Activated CD4-positive, alpha-beta memory T cell treated with anti-CD3 and anti-CD28 coated beads for 36 hours (primary cell): ENCODE data around the gene TREML4. TPM values are rescaled to one million over a fixed set of nuclear protein-coding genes. Genes with fewer than 3 reads are reported as not detected.
"Not testable (repeated sequence)": the region's sequence is repeated elsewhere in the genome, so short reads cannot be mapped to it uniquely, and the experiment has no call there.

Experiments
- CTCF ChIA-PET: fragments of 350-600 bp; sonication (Branson Sonifier 250); formaldehyde crosslinking; loops from one replicate; lab custom pipeline; 2021; ENCODE audit warnings: antibody characterized with exemption, inconsistent platforms; lab: Charles Lee
- POLR2A ChIA-PET: fragments of 350-600 bp; sonication (Branson Sonifier 250); formaldehyde crosslinking; loops from one replicate; lab custom pipeline; 2021; ENCODE audit warnings: antibody characterized with exemption; lab: Charles Lee
- DNase-seq: peaks from one replicate; pipeline ENCODE4 v3.0.0-alpha.2; 2020
- H3K27ac Mint-ChIP-seq: one replicate; pipeline ENCODE4 v1.8.0; 2021; ENCODE audit warnings: mixed read lengths
- H3K27me3 Mint-ChIP-seq: one replicate; pipeline ENCODE4 v1.8.0; 2021; ENCODE audit warnings: mixed read lengths
- H3K36me3 Mint-ChIP-seq: one replicate; pipeline ENCODE4 v1.8.0; 2021; ENCODE audit warnings: mixed read lengths
- H3K4me1 Mint-ChIP-seq: one replicate; pipeline ENCODE4 v1.8.0; 2021; ENCODE audit warnings: low read depth, mixed read lengths
- H3K4me3 Mint-ChIP-seq: one replicate; pipeline ENCODE4 v1.8.0; 2021; ENCODE audit warnings: mild to moderate bottlenecking, mixed read lengths
- H3K9me3 Mint-ChIP-seq: one replicate; pipeline ENCODE4 v1.8.0; 2021; ENCODE audit warnings: mixed read lengths
- intact Hi-C: fragments of 100-400 bp; cut with micrococcal nuclease; formaldehyde crosslinking; loops from one replicate; pipeline ENCODE4 v1.15.1; 2023
- total RNA-seq, 2 experiments: library from RNA; stranded (reverse); gene quantifications; one replicate each; pipeline ENCODE4 v1.2.3, GENCODE V29; 2021

The TREML4 gene
- total RNA-seq, 2 experiments from 2014 or later: not detected

DNA sequence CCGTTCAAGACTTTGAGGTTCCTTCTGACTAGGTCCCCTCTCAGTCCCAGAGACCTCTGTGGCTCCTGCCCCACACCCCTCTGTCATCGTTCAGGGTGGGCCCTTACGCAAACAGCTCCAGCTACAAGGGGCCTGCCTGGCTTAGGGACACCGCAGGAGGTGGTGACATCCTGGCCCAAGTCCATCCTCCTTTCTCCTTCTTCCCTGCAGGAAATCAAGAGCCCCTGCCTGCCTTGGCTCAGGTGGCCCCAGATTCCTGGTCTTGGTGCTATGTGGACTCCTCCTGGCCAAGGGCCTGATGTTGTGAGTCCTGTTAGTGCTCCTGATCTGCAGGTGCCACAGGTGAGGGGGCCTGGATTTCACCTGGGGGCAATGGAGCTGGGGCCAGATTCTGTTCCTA is 8.1 kb downstream of the TREML4 start:
- DNase-seq: no peak
- ChIA-PET POLR2A (no interaction called here), CTCF (no interaction called here)
- intact Hi-C loops: no loop called here
- Mint-ChIP-seq H3K4me1 (no peaks in the 10 kb centered on the region), H3K27me3 (peaks cover 13% of the 10 kb centered on the region), H3K4me3 (no peak overlapping the region), H3K9me3 (no peaks in the 10 kb centered on the region), H3K27ac (no peak overlapping the region), H3K36me3 (no peaks in the 10 kb centered on the region)

DNA sequence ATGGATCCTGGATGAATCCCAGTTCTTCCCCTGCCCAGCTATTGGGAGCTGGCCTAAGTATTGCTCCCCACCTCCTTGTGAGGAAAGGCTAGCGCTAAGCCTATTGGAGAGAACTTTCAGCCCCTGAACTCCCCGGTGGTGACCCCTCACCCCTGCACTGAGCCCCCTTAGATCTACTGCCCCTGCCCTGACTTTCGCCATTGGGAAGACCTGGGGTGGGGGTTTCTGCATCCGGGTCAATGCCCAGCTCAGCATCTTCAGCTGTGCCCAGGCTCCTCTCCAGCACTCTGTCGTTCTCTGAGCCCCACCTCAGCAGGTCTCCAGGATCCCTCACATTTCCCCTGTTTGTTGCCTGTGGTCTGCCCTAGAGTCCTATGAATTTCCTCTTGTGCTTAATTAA is 9.0 kb downstream of the TREML4 start:
- no peaks in the 10 kb centered on the region for H3K36me3 Mint-ChIP-seq
- CTCF ChIA-PET: no interaction called here
- no peaks in the 10 kb centered on the region for H3K4me1 Mint-ChIP-seq
- H3K9me3 Mint-ChIP-seq: no peaks in the 10 kb centered on the region
- H3K27ac Mint-ChIP-seq: no peak overlapping the region
- H3K27me3 Mint-ChIP-seq: peaks cover 13% of the 10 kb centered on the region
- H3K4me3 Mint-ChIP-seq: no peak overlapping the region
- intact Hi-C loops: no loop called here
- DNase-seq: no peak
- POLR2A ChIA-PET: no interaction called here

DNA sequence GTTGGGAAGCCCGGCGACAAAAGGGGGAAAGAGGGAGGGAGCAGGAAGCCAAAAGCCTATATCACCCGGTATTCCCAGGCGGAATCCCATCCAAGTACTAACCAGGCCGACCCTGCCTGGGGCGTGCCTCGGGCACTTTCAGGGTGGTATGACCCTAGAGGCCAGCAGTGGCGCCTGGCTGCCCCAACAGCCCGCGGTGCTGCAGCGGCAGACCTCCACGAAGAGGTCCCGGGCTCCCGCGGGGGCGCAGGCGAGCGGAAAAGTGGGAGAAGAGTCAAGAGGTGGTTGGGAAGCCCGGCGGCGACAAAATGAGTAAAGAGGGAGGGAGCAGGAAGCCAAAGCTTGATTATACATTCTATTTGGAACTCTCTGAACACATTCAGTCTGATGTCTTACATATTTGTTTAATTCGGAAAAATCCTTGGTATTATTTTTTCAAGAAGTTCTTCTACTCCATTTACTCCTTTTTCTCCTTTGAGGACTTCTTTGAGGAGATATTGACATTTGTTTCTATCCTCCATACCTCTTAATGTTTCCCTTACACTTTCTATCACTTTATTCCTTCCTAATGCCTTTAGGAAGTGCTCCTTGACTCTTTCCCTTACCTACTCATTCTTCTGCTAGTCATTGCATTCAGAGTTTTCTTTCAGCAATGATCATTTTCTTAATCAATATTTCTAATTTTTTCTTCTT is 11.5 kb downstream of the TREML4 start:
- no peak for DNase-seq
- ChIA-PET POLR2A (no interaction called here), CTCF (no interaction called here)
- Mint-ChIP-seq H3K4me1 (no peaks in the 10 kb centered on the region), H3K27me3 (peaks cover 13% of the 10 kb centered on the region), H3K27ac (no peak overlapping the region), H3K4me3 (no peak overlapping the region), H3K36me3 (no peaks in the 10 kb centered on the region), H3K9me3 (no peaks in the 10 kb centered on the region)
- intact Hi-C loops: no loop called here

DNA sequence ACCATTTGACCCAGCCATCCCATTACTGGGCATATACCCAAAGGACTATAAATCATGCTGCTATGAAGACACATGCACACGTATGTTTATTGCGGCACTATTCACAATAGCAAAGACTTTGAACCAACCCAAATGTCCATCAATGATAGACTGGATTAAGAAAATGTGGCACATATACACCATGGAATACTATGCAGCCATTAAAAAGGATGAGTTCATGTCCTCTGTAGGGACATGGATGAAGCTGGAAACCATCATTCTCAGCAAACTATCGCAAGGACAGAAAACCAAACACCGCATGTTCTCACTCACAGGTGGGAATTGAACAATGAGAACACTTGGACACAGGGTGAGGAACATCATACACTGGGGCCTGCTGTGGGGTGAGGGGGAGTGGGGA is 18.4 kb downstream of the TREML4 start:
- H3K27ac Mint-ChIP-seq, H3K36me3 Mint-ChIP-seq, H3K27me3 Mint-ChIP-seq, DNase-seq, H3K9me3 Mint-ChIP-seq, POLR2A ChIA-PET, CTCF ChIA-PET, H3K4me1 Mint-ChIP-seq, intact Hi-C loops, H3K4me3 Mint-ChIP-seq: not testable (repeated sequence)

GRCh38 chr6:41247288-41247865 is 19.2 kb downstream of the TREML4 start:
- Mint-ChIP-seq H3K27ac (no peak overlapping the region), H3K36me3 (no peaks in the 10 kb centered on the region), H3K9me3 (peaks cover 2% of the 10 kb centered on the region), H3K4me1 (peaks cover 3% of the 10 kb centered on the region), H3K4me3 (no peak overlapping the region), H3K27me3 (peaks cover 1% of the 10 kb centered on the region)
- intact Hi-C loops: no loop called here
- ChIA-PET CTCF (interaction anchor here (0.6 kb wide), 1 partner anchor 67 kb away, joined by 3 read pairs; no protein-coding TSS in a partner anchor), POLR2A (no interaction called here)
- DNase-seq: no peak

DNA sequence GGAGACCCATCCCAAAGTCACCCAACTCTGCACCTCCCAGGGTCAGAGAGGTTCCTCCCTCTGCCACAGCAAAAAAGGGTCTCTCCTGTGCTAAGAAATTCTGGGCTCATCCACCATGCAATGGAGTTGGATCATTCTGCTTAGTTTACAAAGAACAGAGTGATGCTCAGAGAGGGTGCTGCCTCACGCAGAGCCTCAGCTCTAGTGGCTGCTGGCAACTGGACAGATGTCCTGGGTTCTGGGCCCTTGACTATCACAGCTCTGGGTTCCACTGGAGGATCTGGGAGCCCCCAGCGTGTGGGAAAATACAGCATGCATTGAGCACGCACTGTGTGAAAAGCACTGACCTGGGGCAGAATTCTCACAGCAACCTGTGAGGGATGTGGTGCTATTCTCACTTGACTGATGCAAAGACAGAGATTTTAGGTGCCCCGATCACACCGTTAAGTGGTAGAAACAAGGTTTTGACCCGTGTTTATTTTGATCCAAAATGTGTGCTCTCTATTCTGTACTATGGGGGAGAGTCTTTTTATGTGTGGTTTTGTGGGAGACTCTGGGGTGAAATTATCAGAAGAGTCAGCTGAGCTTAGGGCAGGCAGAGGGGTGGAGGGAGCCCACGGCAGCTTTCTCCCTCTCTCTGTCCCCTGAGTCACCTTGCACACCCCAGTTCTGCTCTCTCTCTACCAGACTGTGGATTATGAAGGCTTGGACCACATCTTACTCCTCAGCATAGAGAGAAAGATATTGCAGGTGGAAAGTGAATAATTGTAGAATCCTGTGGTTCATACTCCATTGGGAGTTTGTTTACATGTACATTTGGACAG is 19.9 kb downstream of the TREML4 start:
- DNase-seq: no peak
- Mint-ChIP-seq H3K4me3 (no peak overlapping the region), H3K27me3 (peaks cover 4% of the 10 kb centered on the region), H3K4me1 (peaks cover 3% of the 10 kb centered on the region), H3K9me3 (peaks cover 2% of the 10 kb centered on the region), H3K36me3 (no peaks in the 10 kb centered on the region), H3K27ac (no peak overlapping the region)
- ChIA-PET CTCF (interaction anchor here (0.6 kb wide), 1 partner anchor 67 kb away, joined by 3 read pairs; no protein-coding TSS in a partner anchor), POLR2A (no interaction called here)
- intact Hi-C loops: no loop called here

- no peak overlapping the region for H3K27ac Mint-ChIP-seq
- intact Hi-C loops: no loop called here
- peaks cover 4% of the 10 kb centered on the region for H3K27me3 Mint-ChIP-seq
- H3K9me3 Mint-ChIP-seq: no peaks in the 10 kb centered on the region
- ChIA-PET POLR2A (no interaction called here), CTCF (no interaction called here)
- no peaks in the 10 kb centered on the region for H3K36me3 Mint-ChIP-seq
- no peaks in the 10 kb centered on the region for H3K4me1 Mint-ChIP-seq
- no peak for DNase-seq
- H3K4me3 Mint-ChIP-seq: no peak overlapping the region
Observed at GRCh38 chr6:41252401-41253169, 24.4 kb downstream of the TREML4 start.

DNA sequence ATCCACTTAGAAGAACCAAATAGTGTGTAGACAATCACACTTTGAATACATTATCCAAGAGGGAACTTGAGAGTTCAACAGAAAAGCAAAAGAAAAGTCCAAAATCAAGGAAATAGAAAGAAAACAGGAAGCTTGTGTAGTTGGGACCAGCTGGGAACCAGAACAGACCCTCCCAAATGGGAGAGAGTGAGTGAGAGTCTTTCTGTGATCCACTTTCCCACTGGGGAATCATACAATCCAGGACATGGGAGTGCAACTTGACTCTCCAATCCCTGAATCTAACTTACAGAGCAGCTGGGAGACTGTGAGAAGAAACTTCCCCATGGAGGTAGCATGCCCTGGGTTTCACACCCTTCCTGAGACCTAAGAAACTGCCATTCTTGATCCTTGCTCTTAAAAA is 27.0 kb downstream of the TREML4 start:
- Mint-ChIP-seq H3K9me3 (peaks cover 2% of the 10 kb centered on the region), H3K36me3 (no peaks in the 10 kb centered on the region), H3K4me1 (no peaks in the 10 kb centered on the region), H3K4me3 (no peak overlapping the region), H3K27ac (no peak overlapping the region), H3K27me3 (peaks cover 4% of the 10 kb centered on the region)
- intact Hi-C loops: no loop called here
- CTCF ChIA-PET: no interaction called here
- no peak for DNase-seq
- POLR2A ChIA-PET: no interaction called here

GRCh38 chr6:41255638-41256246 is 27.6 kb downstream of the TREML4 start:
- ChIA-PET POLR2A (no interaction called here), CTCF (no interaction called here)
- intact Hi-C loops: no loop called here
- peaks cover 4% of the 10 kb centered on the region for H3K27me3 Mint-ChIP-seq
- H3K27ac Mint-ChIP-seq: no peak overlapping the region
- no peak overlapping the region for H3K4me3 Mint-ChIP-seq
- H3K9me3 Mint-ChIP-seq: peaks cover 7% of the 10 kb centered on the region
- no peak for DNase-seq
- no peaks in the 10 kb centered on the region for H3K4me1 Mint-ChIP-seq
- H3K36me3 Mint-ChIP-seq: no peaks in the 10 kb centered on the region

GRCh38 chr6:41256383-41256782 is 28.2 kb downstream of the TREML4 start:
- no peaks in the 10 kb centered on the region for H3K4me1 Mint-ChIP-seq
- no peak for DNase-seq
- no peak overlapping the region for H3K27ac Mint-ChIP-seq
- intact Hi-C loops: no loop called here
- CTCF ChIA-PET: no interaction called here
- POLR2A ChIA-PET: no interaction called here
- H3K9me3 Mint-ChIP-seq: peaks cover 12% of the 10 kb centered on the region
- H3K27me3 Mint-ChIP-seq: peaks cover 4% of the 10 kb centered on the region
- H3K36me3 Mint-ChIP-seq: peaks cover 2% of the 10 kb centered on the region
- H3K4me3 Mint-ChIP-seq: no peak overlapping the region

DNA sequence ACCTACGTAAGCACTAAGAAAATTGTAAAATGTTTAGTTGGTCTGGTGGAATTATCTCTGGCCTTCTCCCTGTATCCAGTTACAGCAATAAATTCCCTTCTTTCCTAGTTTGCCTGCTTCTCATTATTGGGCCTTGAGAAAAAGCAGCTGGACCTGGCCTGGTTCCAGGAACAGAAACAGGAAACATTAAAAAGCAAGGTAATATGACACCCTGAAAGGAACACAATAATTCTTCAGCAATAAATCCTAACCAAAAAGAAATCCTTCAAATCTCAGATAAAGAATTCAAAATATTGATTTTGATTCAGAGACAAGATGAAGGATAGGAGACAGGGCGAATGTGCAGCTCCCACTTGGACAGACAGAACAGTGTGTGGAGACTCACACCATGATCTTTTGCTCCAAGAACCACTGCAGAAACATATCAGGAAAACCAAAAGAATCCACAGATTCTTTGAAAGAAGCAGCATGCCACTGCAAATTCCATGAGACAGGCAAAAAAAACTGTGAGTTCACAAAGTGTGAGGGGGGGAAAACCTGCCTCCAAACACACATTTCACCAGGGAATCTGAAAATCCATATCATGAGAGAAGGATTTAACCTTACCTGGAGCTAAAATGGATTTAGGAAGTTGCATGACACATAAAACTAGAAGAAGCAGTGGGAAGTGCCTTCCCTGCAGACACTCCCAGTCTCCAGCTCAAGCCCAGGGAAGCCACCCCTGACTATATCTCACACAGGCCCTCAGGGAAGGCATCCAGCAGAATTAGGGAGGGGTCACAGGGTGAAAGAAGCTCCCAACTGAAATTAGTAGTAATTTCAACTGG is 29.4 kb downstream of the TREML4 start:
- H3K9me3 Mint-ChIP-seq: peaks cover 24% of the 10 kb centered on the region
- intact Hi-C loops: no loop called here
- H3K4me1 Mint-ChIP-seq: no peaks in the 10 kb centered on the region
- no peak overlapping the region for H3K27ac Mint-ChIP-seq
- CTCF ChIA-PET: interaction anchor here (0.7 kb wide), 1 partner anchor 49 kb away, joined by 3 read pairs; no protein-coding TSS in a partner anchor
- no peak for DNase-seq
- H3K27me3 Mint-ChIP-seq: peaks cover under 1% of the 10 kb centered on the region
- peaks cover 4% of the 10 kb centered on the region for H3K36me3 Mint-ChIP-seq
- no peak overlapping the region for H3K4me3 Mint-ChIP-seq
- POLR2A ChIA-PET: no interaction called here
